H1 (cell line): Measurements from ENCODE around the gene TUG1. TPM values are rescaled to one million over a fixed set of nuclear protein-coding genes. Genes with fewer than 3 reads are reported as not detected.

Experiments used
- CTCF ChIA-PET: fragments of 300-600 bp; sonication (Branson Sonifier 250); formaldehyde crosslinking; loops from one replicate; lab custom pipeline; 2021; ENCODE audit not compliant: partially characterized antibody; lab: Charles Lee
- POLR2A ChIA-PET: fragments of 300-600 bp; sonication (Branson Sonifier 250); formaldehyde crosslinking; loops from one replicate; lab custom pipeline; 2021; ENCODE audit warnings: inconsistent platforms; ENCODE audit not compliant: partially characterized antibody; lab: Charles Lee
- DNase-seq, 2 experiments: peaks; one replicate each; pipeline versions ENCODE4 v3.0.0 to v3.0.0-alpha.2; 2010 to 2022; ENCODE audit warnings: low spot score in 2 of 2, low read depth in 1 of 2, mixed read lengths in 1 of 2
- FAIRE-seq: peaks from 2 replicates; lab custom pipeline; 2011; peaks lifted over from hg19 to GRCh38; lab: Jason Lieb, UNC
- H2AFZ ChIP-seq: 2 replicates; pipeline ENCODE4 v1.8.1; 2012; ENCODE audit warnings: low read length, inconsistent platforms
- H2AK5ac ChIP-seq: 2 replicates; pipeline ENCODE4 v1.6.1; 2013; ENCODE audit warnings: low read depth, low read length
- H2BK120ac ChIP-seq: replicated peaks from 2 replicates; pipeline ENCODE3; 2013; ENCODE audit warnings: low read depth, low read length, inconsistent platforms
- H2BK12ac ChIP-seq: 2 replicates; pipeline ENCODE4 v1.6.1; 2013; ENCODE audit warnings: low read depth, low read length
- H2BK15ac ChIP-seq: 2 replicates; pipeline ENCODE4 v1.6.1; 2013; ENCODE audit warnings: low read length
- H2BK20ac ChIP-seq: 2 replicates; pipeline ENCODE4 v1.6.1; 2013; ENCODE audit warnings: low read length
- H2BK5ac ChIP-seq: 2 replicates; pipeline ENCODE4 v1.6.1; 2013; ENCODE audit warnings: low read depth, low read length
- H3K14ac ChIP-seq: 2 replicates; pipeline ENCODE4 v1.6.1; 2013; ENCODE audit warnings: inconsistent platforms; ENCODE audit not compliant: insufficient read length
- H3K18ac ChIP-seq: 2 replicates; pipeline ENCODE4 v1.6.1; 2013; ENCODE audit warnings: low read length; ENCODE audit errors: extremely low read depth
- H3K23ac ChIP-seq: 2 replicates; pipeline ENCODE4 v1.6.1; 2013; ENCODE audit warnings: inconsistent platforms; ENCODE audit not compliant: insufficient read length
- H3K23me2 ChIP-seq: 2 replicates; pipeline ENCODE4 v1.6.1; 2013; ENCODE audit warnings: low read depth, low read length
- H3K27ac ChIP-seq: 2 replicates; pipeline ENCODE4 v1.6.1; 2011; ENCODE audit warnings: low read depth, low read length, inconsistent platforms
- H3K27me3 ChIP-seq, 4 experiments: replicated peaks in 1 of 4; 1 replicate in 1 of 4; 2 replicates in 3 of 4; pipeline versions ENCODE4 v1.6.1 to v1.8.1; 2011 to 2013; ENCODE audit warnings: low read length in 3 of 4, mild to moderate bottlenecking in 3 of 4, inconsistent platforms in 2 of 4, mixed read lengths in 2 of 4, moderate library complexity in 1 of 4; ENCODE audit not compliant: control insufficient read depth in 3 of 4, insufficient read depth in 3 of 4; ENCODE audit errors: extremely low read depth in 1 of 4
- H3K36me3 ChIP-seq, 4 experiments: 2 replicates each; pipeline versions ENCODE4 v1.6.1 to v1.8.1; 2011 to 2013; ENCODE audit warnings: mild to moderate bottlenecking in 4 of 4, low read length in 3 of 4, moderate library complexity in 2 of 4, control low read depth in 1 of 4, inconsistent platforms in 1 of 4; ENCODE audit not compliant: insufficient read depth in 4 of 4, control insufficient read depth in 2 of 4
- H3K4ac ChIP-seq: replicated peaks from 2 replicates; pipeline ENCODE3; 2013; ENCODE audit warnings: low read length, low read depth, mixed read lengths, inconsistent platforms; ENCODE audit not compliant: insufficient read length
- H3K4me1 ChIP-seq, 4 experiments: replicated peaks in 1 of 4; 1 replicate in 1 of 4; 2 replicates in 3 of 4; pipeline versions ENCODE4 v1.6.1 to v1.8.1; 2011 to 2013; ENCODE audit warnings: low read length in 3 of 4, inconsistent platforms in 2 of 4, mixed read lengths in 1 of 4; ENCODE audit not compliant: insufficient read depth in 4 of 4, control insufficient read depth in 3 of 4
- H3K4me2 ChIP-seq, 2 experiments: 2 replicates each; pipeline versions ENCODE4 v1.6.1 to v1.8.1; 2011 to 2013; ENCODE audit warnings: low read depth in 2 of 2, low read length in 2 of 2, control low read depth in 1 of 2, inconsistent platforms in 1 of 2, mild to moderate bottlenecking in 1 of 2; ENCODE audit not compliant: insufficient read depth in 1 of 2
- H3K4me3 ChIP-seq, 4 experiments: fragments of 200-600, 300-600 bp in 1 of 4; sonication (generic), shearing (Covaris generic), sonication (Bioruptor Twin) in 1 of 4; 2 replicates each; pipeline versions ENCODE4 v1.5.1 to v1.8.1; 2011 to 2016; ENCODE audit warnings: low read length in 4 of 4, low read depth in 3 of 4, control low read depth in 2 of 4, inconsistent platforms in 2 of 4, mild to moderate bottlenecking in 2 of 4, mixed read lengths in 1 of 4, moderate library complexity in 1 of 4; ENCODE audit not compliant: insufficient read depth in 2 of 4; ENCODE audit errors: extremely low read depth in 1 of 4
- H3K56ac ChIP-seq: replicated peaks from 2 replicates; pipeline ENCODE3; 2013; ENCODE audit warnings: low read depth, mild to moderate bottlenecking, mixed read lengths, low read length, inconsistent platforms; ENCODE audit not compliant: insufficient read length
- H3K79me1 ChIP-seq: 2 replicates; pipeline ENCODE4 v1.6.1; 2013; ENCODE audit warnings: low read depth, low read length, control low read depth
- H3K79me2 ChIP-seq, 2 experiments: 2 replicates each; pipeline versions ENCODE4 v1.6.1 to v1.8.1; 2012 to 2013; ENCODE audit warnings: low read length in 2 of 2, mild to moderate bottlenecking in 2 of 2, inconsistent platforms in 1 of 2; ENCODE audit not compliant: insufficient read depth in 2 of 2, control insufficient read depth in 1 of 2
- H3K9ac ChIP-seq, 4 experiments: replicated peaks in 1 of 4; 1 replicate in 1 of 4; 2 replicates in 3 of 4; pipeline versions ENCODE4 v1.6.1 to v1.8.1; 2011 to 2013; ENCODE audit warnings: low read depth in 3 of 4, low read length in 3 of 4, control low read depth in 2 of 4, mild to moderate bottlenecking in 2 of 4, moderate library complexity in 2 of 4, inconsistent platforms in 1 of 4; ENCODE audit errors: extremely low read depth in 1 of 4
- H3K9me3 ChIP-seq, 2 experiments: 2 replicates each; pipeline versions ENCODE4 v1.6.1 to v1.8.1; 2012 to 2013; ENCODE audit warnings: mild to moderate bottlenecking in 2 of 2, moderate library complexity in 2 of 2, control low read depth in 1 of 2, inconsistent platforms in 1 of 2, low read depth in 1 of 2, low read length in 1 of 2, mixed read lengths in 1 of 2; ENCODE audit not compliant: insufficient read depth in 2 of 2
- H4K20me1 ChIP-seq, 2 experiments: replicated peaks in 1 of 2; 2 replicates each; pipeline versions ENCODE3 to v1.8.1; 2011 to 2013; ENCODE audit warnings: inconsistent platforms in 2 of 2, low read length in 2 of 2, mild to moderate bottlenecking in 1 of 2; ENCODE audit not compliant: insufficient read depth in 2 of 2, control insufficient read depth in 1 of 2
- H4K5ac ChIP-seq: 2 replicates; pipeline ENCODE4 v1.6.1; 2013; ENCODE audit warnings: low read length, low read depth, mixed read lengths, inconsistent platforms; ENCODE audit not compliant: insufficient read length
- H4K8ac ChIP-seq: 2 replicates; pipeline ENCODE4 v1.8.0; 2013; ENCODE audit warnings: mild to moderate bottlenecking, moderate library complexity, low read length, inconsistent platforms; ENCODE audit not compliant: insufficient read depth; ENCODE audit errors: extremely low read depth
- H4K91ac ChIP-seq: replicated peaks from 2 replicates; pipeline ENCODE3; 2013; ENCODE audit warnings: low read length, mixed read lengths, inconsistent platforms; ENCODE audit not compliant: insufficient read length
- POU5F1 ChIP-seq: IDR thresholded peaks from 2 replicates; pipeline ENCODE4 v1.6.1; 2011; ENCODE audit warnings: low read depth, mild to moderate bottlenecking, low read length, moderate library complexity
- SP1 ChIP-seq: IDR thresholded peaks from 2 replicates; pipeline ENCODE4 v1.6.1; 2011; ENCODE audit warnings: low read depth, low read length
- WGBS, 2 experiments: shearing (Covaris generic) in 1 of 2; methylation state at CpG; one replicate each; pipeline versions ENCODE4 v1.1.6 to v1.1.7; 2013 to 2015; ENCODE audit warnings: low lambda C conversion rate in 2 of 2, mixed read lengths in 2 of 2, inconsistent platforms in 1 of 2, low coverage in 1 of 2, missing lambda C conversion rate in 1 of 2; ENCODE audit not compliant: insufficient replicate concordance in 2 of 2, insufficient coverage in 1 of 2, insufficient read length in 1 of 2; ENCODE audit errors: extremely low coverage in 1 of 2, missing lambda C conversion rate in 1 of 2; 5-methylcytosine and 5-hydroxymethylcytosine counted together
- polyA plus RNA-seq, 7 experiments: library from polyadenylated mRNA; depleted of rRNA in 3 of 7; stranded (reverse) in 5 of 7; unstranded in 2 of 7; fragments of >200 nt in 5 of 7; fragments of 200-250 nt in 2 of 7; gene quantifications; 1 replicate in 5 of 7; 2 replicates in 1 of 7; 4 replicates in 1 of 7; pipeline versions ENCODE4 v1.2.1 to v1.2.3, GENCODE V29; 2011 to 2013; ENCODE audit warnings: missing spikeins in 2 of 7, mixed read lengths in 2 of 7
- total RNA-seq: library from RNA; stranded (reverse); fragmentation: NEBNext Ultra II Directional; extraction: Animal tissue kit (Norgen Biotek cat#: 25700); gene quantifications from 2 replicates; pipeline ENCODE4 v1.2.1, GENCODE V29; 2021

Gene TUG1
- total and polyA plus RNA-seq, 2 of the 8 experiments (the other 6 are each of a cell fraction or from before 2014, with no cell fraction given): 119 to 129 TPM

- no peak overlapping the region for H3K27ac ChIP-seq
- no peak overlapping the region for H2AFZ ChIP-seq
- no peaks in the 10 kb centered on the region for H3K79me2 ChIP-seq
- TF ChIP-seq SP1 (no peak), POU5F1 (no peak)
- no peaks in the 10 kb centered on the region for H3K23me2 ChIP-seq
- no peak overlapping the region for H4K5ac ChIP-seq
- peaks cover 4 to 19% of the 10 kb centered on the region in 2 experiments for H4K20me1 ChIP-seq
- H3K9ac ChIP-seq: no peak overlapping the region
- H3K56ac ChIP-seq: no peak overlapping the region
- H4K8ac ChIP-seq: no peak overlapping the region
- FAIRE-seq (no peak), DNase-seq (no peak)
- H4K91ac ChIP-seq: no peak overlapping the region
- H2BK12ac ChIP-seq: no peak overlapping the region
- no peak overlapping the region for H3K4me3 ChIP-seq
- H3K4ac ChIP-seq: no peak overlapping the region
- H2BK20ac ChIP-seq: no peak overlapping the region
- no peak overlapping the region for H3K18ac ChIP-seq
- 95% methylated on average over 3 of the region's 3 CpGs; no CpG with 5 or more reads in 1 of the 2 experiments for WGBS, 2 experiments
- no peak overlapping the region for H3K4me2 ChIP-seq
- CTCF ChIA-PET: interaction anchor here (0.6 to 3.7 kb wide), 8 partner anchors 9 to 651 kb away, joined by 3 to 21 read pairs (median 3); no protein-coding TSS in a partner anchor
- H2BK15ac ChIP-seq: no peak overlapping the region
- H2BK120ac ChIP-seq: no peak overlapping the region
- H3K79me1 ChIP-seq: peaks cover 4% of the 10 kb centered on the region; the same call in 1 of the 2 replicates
- H2AK5ac ChIP-seq: no peak overlapping the region
- no peak overlapping the region for H3K14ac ChIP-seq
- no peak overlapping the region for H2BK5ac ChIP-seq
- peaks cover 66 to 97% (median 89%) of the 10 kb centered on the region in 4 experiments for H3K36me3 ChIP-seq
- no peaks in the 10 kb centered on the region for H3K9me3 ChIP-seq
- no peak overlapping the region for H3K23ac ChIP-seq
- POLR2A ChIA-PET: interaction anchor here (1.1 to 2.4 kb wide), 6 partner anchors 8 to 174 kb away, joined by 3 to 8 read pairs (median 4); partner anchors contain the start of genes MORC2 and TUG1
- H3K4me1 ChIP-seq: no peaks in the 10 kb centered on the region
- no peaks in the 10 kb centered on the region for H3K27me3 ChIP-seq
These were observed 38.8 kb upstream of the TUG1 start for GRCh38 chr22:30930228-30930627.
